HG03280 (cell line): ENCODE results near the gene SPINK9.
"Not testable (repeated sequence)": the region's sequence is repeated elsewhere in the genome, so short reads cannot be mapped to it uniquely, and the experiment has no call there.

Experiments used
- ATAC-seq: cut with Tn5 transposase; IDR thresholded peaks from one replicate; pipeline ENCODE4 v1.9.1; 2021; ENCODE audit warnings: mild to moderate bottlenecking, moderate library complexity; ENCODE audit not compliant: unreplicated experiment

The SPINK9 gene, protein sequence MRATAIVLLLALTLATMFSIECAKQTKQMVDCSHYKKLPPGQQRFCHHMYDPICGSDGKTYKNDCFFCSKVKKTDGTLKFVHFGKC

DNA sequence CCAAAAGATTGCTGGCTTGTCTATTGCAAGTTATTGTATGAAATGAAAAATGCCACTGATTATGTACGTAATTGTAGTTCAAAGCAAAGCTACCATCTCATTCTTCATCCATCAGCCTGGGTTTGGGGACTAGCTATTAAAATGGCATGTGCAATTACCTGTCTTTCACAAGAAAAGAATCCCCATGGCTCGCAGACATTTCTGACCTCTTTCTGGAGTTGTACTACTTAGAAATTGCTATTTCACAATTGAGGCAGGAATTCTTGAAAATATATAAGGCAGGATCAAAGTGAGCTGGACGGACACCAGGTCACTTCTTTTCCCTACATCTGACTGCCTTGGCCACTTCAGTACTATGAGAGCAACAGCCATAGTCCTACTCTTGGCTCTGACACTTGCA is at the start of gene SPINK9:
SPINK9 (plus strand) TSS at position 301 of the 400 bp plus-strand sequence; CDS start at position 356, 55 bp downstream.
- no peak for ATAC-seq

DNA sequence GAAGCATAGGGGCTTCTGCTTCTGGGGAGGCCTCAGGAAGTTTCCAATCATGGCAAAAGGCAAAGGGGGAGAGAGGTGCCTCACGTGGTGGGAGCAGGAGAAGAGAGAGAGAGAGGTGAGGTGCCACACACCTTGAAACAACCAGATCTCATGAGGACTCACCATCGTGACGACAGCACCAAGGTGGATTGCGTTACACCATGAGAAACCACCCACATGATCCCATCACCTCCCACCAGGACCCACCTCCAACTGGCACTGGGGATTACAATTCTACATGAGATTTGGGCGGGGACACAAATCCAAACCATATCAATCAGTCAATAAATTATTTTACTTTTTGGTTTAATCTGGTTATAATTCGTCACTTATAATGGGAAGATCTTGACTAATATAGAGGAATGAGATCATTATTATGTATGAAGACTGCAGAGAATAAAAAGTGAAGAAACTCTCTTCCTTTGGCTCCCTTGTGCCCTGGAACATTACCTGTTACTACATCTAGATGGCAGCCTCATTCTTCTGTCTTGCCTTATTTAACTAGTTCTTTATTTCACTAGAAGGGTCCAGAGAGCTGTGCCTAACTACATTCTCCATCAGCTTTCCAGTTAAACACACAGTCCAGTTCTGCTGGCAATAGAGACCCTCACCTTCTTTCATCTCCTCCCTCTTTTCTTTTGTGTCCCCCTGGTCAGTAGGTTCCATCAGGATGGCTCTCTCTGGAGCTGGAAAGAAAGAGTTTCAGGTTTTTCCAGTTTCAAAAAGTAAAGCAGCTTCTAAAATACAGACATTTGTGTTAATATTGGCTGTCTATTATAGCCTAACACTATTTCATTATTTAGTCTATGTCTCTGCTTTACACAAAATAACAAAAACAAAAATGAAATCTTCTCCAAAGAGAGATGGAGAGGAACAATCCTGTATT is 44.8 kb upstream of the SPINK9 start:
- ATAC-seq, result no peak

DNA sequence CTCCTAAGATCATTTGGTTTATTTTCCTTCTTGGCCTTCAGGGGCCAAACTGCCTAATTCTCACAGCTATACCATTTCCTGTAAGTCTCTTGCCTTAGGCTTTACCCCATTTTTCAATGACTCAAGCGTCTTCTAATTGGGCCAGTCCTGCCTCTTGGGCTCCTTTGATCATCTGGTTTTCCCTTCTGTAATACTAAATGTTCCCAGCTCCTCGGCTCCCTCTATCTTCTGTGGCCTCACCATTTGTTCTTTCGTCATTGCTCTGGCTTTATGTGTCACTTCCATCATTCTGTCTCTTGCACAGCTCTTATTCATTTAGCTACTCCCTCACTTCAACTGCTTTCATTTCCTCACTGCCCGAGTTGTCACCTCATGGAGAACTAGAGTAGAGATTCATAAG is 37.6 kb upstream of the SPINK9 start:
- no peak for ATAC-seq

DNA sequence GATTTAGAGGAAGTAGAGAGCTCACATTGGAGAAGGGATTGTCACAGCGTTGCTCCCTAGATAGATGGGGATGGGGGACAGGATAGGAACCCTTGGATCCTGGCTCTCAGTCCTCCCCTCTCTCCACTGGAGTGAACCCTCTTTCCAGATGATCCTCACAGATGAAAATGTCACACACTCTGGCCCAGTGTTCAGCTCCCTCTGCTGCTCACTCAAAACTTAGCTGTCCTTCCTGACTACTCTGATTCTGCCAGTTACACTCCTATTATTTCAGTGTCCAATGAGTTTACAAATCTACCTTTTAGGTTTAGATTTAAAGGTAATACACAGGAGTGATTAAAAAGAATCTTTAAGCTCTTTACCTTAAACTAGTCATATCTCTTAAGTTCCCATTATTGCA is 28.9 kb upstream of the SPINK9 start:
- no peak for ATAC-seq

DNA sequence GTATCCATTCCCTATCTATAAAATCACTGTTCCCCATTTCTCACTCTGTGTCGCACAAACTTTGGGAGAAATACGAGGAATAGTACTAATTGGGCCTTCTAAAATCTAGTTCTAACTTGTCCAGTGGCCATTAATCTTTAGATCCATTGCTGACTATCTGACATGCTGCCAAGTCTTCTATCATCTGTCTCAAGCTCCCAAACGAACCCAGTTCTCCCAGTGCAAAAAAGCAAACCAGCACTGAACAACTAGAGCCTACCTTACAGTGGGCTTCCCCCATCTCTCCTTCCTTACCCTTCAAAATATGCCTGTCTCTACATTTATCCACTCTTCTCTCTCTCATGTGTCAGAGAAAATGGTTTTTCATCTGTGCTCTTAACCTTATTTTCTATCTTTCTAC is 26.3 kb upstream of the SPINK9 start:
- ATAC-seq, result no peak

DNA sequence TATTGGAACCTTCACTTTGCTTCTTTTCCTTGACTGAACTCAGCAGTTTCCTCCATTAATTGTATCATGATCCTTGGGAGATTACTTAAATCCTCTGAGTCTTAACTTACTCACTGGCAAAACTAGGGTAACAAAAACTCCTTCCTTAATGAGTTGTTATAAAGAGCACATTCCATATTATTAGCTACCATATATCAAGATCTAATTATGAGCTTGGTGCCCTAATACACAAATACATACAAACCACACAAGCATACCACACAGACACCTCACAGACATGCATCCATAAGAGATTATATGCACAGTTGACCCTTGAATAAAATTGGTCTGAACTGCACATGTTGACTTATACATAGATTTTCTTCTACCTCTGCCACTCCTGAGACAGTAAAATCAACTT is 25.6 kb upstream of the SPINK9 start:
- ATAC-seq, result no peak

DNA sequence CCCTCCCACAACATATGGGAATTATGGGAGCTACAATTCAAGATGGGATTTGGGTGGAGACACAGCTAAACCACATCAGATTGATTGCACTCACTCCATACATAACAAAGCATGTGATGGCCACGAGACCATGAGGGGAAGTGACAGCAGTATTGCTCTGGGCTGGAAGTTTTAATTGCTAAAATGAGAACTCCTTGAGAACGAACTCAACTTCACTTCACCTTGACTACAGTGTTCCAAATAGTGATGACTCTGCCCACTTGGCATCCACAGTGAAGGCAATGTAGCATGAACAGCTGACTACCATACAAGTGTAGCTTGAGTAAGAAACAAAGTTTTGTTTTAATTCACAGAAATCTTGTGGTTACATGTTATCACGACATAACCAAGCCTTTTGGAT is 23.9 kb upstream of the SPINK9 start:
- ATAC-seq, result no peak

DNA sequence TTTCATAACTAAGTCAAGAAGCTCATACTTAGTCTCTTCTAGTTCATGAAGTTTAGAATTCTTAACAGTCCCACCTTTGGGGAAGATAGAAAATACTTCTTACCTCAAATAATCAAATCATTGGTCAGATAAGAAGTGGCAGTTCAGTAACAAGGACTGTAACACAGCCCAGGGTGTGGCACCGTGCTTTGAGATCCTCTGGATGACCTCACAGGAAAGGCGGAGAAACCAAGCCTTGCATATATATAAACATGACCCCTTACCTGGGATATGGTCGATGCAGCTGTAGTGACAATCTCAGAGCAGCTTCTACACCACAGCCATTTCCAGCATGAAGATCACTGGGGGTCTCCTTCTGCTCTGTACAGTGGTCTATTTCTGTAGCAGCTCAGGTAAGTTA is 23.2 kb upstream of the SPINK9 start, which contains the start of gene SPINK7:
SPINK7 (plus strand) TSS at position 271 of the 400 bp plus-strand sequence; CDS start at position 332, 61 bp downstream.
- no peak for ATAC-seq

DNA sequence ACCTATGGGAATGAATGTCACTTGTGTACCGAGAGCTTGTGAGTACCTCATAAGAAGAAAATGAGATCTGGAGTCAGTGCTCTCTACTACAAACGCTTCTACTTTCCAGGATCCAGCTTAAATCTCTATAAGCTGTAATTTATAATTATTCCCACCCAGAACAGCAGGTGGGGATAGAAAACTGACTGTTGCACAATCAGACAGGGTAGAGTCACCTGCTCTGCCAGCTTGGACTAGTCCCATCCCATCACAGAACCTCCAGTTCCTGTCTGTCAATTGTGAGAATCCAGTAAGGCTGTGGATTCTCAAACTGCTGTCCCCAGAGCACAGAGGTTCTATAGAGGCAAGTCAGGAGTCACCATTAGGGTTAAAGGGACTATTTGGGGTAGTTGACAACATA is 21.2 kb upstream of the SPINK9 start:
- ATAC-seq, result no peak

DNA sequence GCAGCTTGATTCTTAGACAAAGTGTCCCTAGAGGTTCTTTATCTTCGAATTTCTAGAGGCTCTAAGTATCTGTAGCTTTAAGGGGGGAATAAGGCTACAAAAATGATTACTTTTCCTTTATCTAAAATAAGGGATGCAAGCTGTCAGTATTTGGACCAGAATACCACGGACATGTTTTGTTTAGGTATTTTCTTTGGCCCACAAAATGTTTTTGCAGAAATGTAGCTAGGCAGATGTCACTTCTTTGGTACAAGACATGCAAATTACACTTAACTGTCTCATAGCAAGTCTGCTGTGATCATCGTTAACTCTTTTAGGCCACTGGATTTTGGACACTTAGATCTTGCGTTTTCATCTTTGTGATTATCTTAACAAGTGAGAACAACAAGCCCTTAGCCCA is 20.6 kb upstream of the SPINK9 start:
- no peak for ATAC-seq

DNA sequence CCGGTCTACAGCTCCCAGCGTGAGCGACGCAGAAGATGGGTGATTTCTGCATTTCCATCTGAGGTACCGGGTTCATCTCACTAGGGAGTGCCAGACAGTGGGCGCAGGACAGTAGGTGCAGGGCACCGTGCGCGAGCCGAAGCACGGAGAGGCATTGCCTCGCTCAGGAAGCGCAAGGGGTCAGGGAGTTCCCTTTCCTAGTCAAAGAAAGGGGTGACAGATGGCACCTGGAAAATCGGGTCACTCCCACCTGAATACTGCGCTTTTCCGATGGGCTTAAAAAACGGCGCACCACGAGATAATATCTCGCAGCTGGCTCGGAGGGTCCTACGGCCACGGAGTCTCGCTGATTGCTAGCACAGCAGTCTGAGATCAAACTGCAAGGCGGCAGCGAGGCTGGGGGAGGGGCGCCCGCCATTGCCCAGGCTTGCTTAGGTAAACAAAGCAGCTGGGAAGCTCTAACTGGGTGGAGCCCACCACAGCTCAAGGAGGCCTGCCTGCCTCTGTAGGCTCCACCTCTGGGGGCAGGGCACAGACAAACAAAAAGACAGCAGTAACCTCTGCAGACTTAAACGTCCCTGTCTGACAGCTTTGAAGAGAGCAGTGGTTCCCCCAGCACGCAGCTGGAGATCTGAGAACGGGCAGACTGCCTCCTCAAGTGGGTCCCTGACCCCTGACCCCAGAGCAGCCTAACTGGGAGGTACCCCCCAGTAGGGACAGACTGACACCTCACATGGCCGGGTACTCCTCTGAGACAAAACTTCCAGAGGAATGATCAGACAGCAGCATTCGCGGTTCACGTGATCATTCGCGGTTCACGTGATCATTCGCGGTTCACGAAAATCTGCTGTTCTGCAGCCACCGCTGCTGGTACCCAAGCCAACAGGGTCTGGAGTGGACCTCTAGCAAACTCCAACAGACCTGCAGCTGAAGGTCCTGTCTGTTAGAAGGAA is 15.1 kb upstream of the SPINK9 start:
- not testable (repeated sequence) for ATAC-seq

DNA sequence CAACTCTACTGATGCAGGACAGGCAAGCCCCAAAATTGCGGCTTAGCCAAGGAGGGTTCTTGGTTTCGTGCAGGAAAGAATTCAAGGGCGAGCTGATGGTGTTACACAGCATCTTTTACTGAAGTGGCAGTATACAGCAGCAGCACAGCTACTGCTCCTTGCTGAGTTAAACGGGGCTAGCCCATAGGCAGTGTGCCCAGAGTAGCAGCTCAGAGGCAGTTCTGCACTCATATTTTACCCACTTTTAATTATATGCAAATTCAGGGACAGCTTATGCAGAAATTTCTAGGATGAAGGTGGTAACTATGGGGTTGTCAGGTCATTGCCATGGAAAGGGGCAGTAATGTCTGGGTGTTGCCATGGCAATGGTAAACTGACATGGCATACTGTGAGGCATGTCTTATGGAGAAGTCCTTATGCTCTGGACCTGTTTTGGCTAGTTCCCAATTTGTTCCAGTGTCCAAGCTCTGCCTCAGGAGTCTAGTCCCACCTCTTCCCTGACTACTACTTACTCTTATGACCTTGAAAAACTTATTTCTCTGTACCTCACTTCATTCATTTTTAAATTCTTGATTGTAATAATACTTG is 2.0 kb upstream of the SPINK9 start:
- ATAC-seq, result no peak

DNA sequence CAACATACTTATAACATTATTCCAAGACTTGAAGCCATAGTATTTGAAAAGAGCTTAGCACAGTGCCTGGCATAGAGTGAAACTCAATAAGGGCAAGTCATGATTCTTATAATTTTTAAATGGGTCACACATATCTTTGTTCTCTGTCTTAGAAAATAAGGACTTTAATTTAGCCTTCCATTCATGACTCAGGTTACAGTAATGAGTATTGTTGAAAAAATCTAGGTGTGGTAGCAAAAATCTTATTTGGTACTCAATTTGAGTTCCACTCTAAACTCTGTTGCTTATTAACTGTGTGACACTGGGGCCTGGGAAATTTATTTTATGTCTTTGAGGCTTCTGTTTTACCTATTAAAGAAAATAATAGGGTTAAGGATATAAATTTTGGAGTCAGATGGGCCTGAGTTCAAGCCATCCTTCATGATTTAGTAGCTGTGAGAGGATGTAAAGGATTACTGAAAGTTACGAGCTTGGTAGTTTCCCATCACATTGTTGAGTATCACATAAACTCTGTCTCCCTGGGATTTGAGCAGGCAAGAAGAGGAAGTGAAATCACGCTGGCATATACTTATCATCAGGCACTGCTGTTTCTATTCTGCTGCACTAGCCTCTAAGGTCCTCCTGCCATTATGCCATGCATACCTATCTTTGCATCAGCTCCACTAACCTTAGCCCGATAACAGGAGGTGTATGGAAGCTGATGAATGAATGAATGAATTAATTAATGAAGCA is 1.5 kb downstream of the SPINK9 start:
- ATAC-seq, result no peak

DNA sequence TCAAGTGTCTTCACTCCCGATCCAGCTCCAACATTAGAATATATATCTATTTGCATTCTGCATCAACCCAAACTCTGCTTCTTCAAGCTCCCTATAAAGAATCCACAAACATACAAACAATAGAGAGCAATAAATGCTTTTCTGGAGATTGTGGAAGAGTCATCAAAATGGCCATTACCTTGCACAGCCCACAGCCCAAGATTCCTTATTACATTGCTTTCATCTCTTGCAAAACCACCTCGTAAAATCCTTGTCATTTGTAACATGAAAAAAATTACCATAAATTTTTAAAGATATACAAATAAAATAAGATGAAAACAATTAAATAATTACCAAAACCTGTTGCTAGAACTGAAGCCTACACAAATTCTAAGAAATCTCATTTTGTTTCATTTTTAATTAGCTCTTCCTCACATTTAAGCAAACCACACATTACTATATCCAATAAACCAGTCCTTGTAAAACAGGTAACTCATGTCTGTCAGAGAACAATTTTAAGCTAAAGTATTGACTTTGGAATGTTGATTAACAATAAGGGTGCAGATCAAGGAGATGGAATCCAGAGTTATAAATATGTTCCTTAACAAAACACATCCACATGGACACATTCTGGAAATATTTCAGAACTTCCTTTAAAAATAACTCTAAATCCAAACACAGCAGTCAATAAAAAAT is 7.1 kb downstream of the SPINK9 start:
- ATAC-seq, result no peak

DNA sequence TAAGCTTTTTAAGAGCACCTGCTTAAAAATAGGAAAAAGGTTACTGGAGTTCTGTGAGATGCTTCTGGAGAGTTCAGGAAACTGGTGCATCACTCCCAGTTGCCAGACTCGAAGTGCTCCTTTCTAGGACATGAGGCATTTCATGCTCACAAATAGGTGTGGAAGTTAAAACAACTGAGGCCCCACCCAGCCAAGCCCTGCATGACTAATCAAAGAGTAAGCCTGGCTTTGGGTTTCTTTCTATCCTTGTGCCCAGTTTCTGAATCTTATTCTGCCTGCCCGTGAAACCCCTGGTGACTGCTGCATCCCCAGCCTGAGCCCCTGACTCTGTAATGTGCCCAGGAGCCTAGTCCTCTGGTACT is 7.7 kb downstream of the SPINK9 start:
- ATAC-seq, result no peak

DNA sequence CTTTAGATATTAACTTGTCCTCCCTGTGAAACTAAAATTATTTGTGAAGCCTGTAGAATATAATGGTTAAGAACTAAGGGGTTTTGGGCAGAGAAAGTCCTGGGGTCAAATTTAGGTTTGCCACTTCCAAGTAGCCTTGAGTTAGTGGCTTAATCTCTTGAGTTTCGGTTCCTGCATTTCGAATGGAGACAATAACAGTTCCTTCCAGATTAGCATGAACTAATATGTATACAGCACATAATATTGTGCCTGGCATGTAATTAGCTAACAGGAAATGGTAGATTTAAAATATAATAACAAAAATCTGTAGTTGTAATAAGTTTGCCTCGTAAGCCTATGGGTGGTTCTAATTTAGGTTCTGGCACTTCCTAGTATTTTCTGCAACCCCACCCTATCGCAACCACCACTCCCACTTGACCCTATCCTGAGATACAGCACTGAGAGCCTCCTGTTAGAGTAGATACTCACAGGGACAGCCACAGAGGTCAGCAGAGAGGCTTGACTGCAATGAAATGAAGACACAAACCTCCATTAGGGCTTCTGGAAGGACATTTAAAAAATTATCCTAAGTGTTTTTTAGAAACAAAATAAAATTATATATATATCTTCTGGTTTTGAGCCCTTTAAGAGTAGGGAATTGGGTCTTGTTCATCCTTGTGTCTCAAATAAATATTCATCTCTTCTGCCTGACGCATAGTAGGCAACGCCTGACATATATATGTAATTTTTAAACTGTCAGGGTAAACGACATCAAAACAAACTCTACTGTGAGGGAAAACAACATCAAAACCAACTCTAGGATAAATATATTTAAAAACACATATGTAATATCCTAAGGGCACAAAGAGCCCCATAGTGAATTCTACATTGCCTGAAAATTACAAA is 8.5 kb downstream of the SPINK9 start:
- ATAC-seq, result no peak

DNA sequence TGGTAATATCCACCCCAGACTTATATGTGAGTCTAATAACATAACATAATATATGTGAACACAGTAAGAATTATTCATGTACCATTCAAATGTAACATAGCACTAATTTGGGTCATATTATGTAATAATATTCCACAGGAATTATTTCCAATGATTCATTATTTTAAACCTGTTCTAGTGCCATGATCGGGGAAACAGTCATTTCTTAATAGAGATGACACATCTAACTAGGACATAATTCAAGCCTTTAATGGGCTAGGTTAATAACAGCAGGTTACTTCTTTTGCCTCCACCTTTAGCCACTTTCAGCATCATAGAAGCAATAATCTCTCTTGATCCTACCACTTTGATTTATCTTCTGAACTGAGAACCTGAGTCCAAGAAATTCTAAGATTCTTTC is 12.3 kb downstream of the SPINK9 start:
- no peak for ATAC-seq

DNA sequence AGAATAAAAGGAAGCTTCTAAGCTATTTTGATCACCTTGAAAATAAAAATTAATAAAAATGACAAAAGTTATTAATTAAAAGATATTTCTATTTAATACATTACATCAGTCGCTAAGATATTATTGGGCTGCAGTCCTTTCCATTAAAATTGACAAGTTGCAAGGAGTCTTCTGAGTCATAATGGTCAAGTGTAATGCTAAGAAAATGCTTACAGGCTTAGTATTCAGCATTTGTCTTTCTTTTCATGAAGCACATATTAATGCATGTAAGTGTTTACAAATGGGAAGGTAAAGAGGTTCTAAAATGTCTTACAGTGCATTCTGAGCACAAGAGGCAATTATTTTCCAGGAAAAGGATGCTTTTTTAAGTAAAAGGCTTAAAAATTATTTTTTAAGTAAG is 17.3 kb downstream of the SPINK9 start:
- ATAC-seq, result no peak

DNA sequence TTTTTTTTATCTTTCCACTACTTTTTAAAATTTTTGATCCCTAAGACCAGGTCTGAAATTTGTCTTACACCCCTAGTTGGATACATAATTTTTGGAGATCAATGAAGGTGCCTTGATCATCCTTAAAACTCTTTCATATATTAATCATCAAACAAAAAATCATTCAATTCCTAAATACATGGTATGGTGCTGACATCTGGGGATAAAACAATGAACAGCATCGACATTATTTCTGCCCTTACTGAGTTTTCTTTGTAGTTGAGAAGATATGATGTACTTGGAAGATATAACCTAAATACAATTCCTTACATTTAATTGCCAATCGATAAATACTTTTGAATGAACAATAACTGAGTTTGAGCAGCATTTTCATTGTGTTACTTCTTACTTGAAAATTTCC is 18.3 kb downstream of the SPINK9 start:
- no peak for ATAC-seq
